GM12891 (cell line): Measurements from ENCODE around the gene JPH2.

ENCODE experiments used
- PAX5 ChIP-seq: IDR thresholded peaks from 2 replicates; pipeline ENCODE4 v1.6.1; 2011; ENCODE audit warnings: low read length, moderate library complexity, mild to moderate bottlenecking; ENCODE audit not compliant: insufficient read depth, severe bottlenecking
- POLR2A ChIP-seq: IDR thresholded peaks from 2 replicates; pipeline ENCODE4 v1.6.1; 2011; ENCODE audit warnings: low read depth, low read length, control low read depth
- POLR2AphosphoS5 ChIP-seq: IDR thresholded peaks from 2 replicates; pipeline ENCODE4 v1.6.1; 2011; ENCODE audit warnings: low read depth, low read length, control low read depth
- POU2F2 ChIP-seq: IDR thresholded peaks from 2 replicates; pipeline ENCODE4 v1.6.1; 2011; ENCODE audit warnings: low read depth, mild to moderate bottlenecking, control low read depth, low read length, moderate library complexity
- SPI1 ChIP-seq: IDR thresholded peaks from 2 replicates; pipeline ENCODE4 v1.6.1; 2011; ENCODE audit warnings: low read depth, low read length, control low read depth
- TAF1 ChIP-seq: IDR thresholded peaks from 2 replicates; pipeline ENCODE4 v1.6.1; 2011; ENCODE audit warnings: low read depth, low read length, control low read depth

DNA sequence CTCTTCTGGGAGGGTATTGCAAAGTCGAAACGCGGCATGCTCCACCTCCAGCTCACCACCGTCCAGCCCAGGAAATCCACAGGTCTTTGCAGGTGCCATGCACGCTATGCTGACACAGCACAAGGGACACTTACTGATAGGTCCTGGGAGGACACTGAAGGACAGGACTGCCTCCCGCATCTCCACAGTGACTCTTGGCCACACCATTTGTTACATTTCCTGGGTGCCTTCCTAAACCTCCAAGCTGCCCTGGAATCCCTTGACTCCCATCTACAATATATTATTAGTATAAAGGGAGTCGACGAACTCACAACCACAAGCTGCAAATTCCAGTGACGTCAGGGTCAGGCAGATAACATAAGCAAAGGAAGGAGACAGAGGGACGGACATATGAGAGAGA is 106.9 kb downstream of the JPH2 start:
- TF ChIP-seq POLR2AphosphoS5 (no peak), POLR2A (no peak), SPI1 (no peak), TAF1 (no peak), PAX5 (no peak), POU2F2 (no peak)
